T47D (cell line): ENCODE data around the gene FBXO28.

Source experiments
- DNase-seq, 2 experiments: peaks; one replicate each; pipeline versions ENCODE4 v3.0.0 to v3.0.0-alpha.2; 2011 to 2012; ENCODE audit warnings: low read depth in 1 of 2, low spot score in 1 of 2
- JUND ChIP-seq: IDR thresholded peaks from 2 replicates; pipeline ENCODE4 v1.6.1; 2012; ENCODE audit warnings: low read depth
- in situ Hi-C: cut with HindIII; loops from 2 replicates; pipeline ENCODE4 v1.10.0; 2016; ENCODE audit warnings: low sequenced_read_pairs, low pct_unique_long_range_greater_than_20kb

FBXO28 gene

DNA sequence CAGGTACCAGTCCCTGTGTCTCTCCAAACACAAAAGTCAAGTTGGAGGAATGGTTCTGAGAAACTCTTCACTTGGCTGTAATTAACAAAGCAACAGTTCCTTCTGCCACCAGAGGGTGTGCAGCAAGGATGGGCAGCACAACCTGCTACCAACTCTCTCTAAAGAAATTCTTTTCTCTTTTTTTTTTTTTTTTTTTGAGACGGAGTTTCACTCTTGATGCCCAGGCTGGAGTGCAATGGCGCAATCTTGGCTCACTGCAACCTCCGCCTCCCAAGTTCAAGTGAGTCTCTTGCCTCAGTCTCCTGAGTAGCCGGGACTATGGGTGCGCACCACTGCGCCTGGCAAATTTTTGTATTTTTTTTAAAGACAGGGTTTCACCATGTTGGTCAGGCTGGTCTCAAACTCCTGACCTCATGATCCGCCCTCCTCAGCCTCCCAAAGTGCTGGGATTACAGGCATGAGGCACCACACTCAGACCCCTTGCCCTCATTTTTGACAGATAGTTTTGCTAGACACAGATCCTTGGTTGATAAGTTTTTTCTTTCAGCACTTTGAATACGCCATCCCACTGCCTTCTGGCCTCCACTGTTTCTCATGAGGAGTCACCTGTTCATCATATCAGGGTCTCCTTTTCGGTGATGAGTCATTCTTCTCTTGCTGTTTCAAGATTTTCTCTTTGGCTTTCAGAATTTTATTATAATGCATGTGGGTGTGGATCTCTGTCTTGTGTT is 57.0 kb downstream of the FBXO28 start:
- in situ Hi-C loops = no loop called here
- TF ChIP-seq JUND = no peak
- DNase-seq = peak; percentile 70 to 79

DNA sequence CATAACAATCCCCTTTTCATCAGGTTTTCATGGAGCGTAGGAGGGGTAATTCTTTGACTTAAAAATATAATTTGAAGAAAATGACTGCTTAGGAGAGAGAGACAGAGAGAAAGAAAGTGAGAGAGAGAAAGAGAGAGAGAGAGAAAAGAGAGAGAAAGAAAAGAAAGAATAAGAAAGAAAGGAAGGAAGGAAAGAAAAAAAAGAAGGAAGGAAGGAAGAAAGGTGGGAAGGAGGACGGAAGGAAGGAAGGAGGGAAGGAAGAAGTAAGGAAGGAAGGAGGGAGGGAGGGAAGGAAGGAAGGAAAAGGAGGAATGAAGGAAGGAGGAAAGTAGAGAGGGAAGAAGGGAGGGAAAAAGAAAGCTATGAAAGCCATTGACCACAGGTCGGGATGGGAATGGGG is 58.3 kb downstream of the FBXO28 start:
- no peak for DNase-seq
- in situ Hi-C loops = no loop called here
- TF ChIP-seq JUND = no peak

DNA sequence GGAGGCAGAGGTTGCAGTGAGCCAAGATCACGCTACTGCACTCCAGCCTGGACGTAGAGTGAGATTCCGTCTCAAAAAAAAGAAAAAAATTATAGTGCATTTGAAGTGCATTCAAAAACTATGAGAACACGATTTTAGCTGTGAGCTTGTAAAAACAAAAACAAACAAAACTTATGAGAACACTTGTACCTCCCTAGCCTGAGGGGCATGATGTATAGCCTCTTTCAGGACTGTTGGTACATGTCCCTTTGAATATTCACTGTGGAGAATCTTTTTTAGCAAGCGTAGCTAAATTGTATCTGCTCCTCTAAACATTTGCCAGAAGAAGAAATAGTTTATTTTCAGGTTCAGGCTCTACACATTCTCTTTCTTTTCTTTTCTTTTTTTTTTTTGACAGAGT is 59.6 kb downstream of the FBXO28 start:
- peak in 1 of 2 experiments; percentile 59 for DNase-seq
- in situ Hi-C loops = no loop called here
- TF ChIP-seq JUND = no peak

- in situ Hi-C loops = no loop called here
- TF ChIP-seq JUND = no peak
- DNase-seq = no peak
Measured at GRCh38 chr1:224175617-224176016, 61.7 kb downstream of the FBXO28 start.

- no peak for TF ChIP-seq JUND
- in situ Hi-C loops = no loop called here
- DNase-seq = no peak
Measured at GRCh38 chr1:224177356-224177999, 63.6 kb downstream of the FBXO28 start.

GRCh38 chr1:224178894-224179293 is 65.0 kb downstream of the FBXO28 start:
- in situ Hi-C loops = no loop called here
- no peak for TF ChIP-seq JUND
- DNase-seq = peak in 1 of 2 experiments; percentile 64

DNA sequence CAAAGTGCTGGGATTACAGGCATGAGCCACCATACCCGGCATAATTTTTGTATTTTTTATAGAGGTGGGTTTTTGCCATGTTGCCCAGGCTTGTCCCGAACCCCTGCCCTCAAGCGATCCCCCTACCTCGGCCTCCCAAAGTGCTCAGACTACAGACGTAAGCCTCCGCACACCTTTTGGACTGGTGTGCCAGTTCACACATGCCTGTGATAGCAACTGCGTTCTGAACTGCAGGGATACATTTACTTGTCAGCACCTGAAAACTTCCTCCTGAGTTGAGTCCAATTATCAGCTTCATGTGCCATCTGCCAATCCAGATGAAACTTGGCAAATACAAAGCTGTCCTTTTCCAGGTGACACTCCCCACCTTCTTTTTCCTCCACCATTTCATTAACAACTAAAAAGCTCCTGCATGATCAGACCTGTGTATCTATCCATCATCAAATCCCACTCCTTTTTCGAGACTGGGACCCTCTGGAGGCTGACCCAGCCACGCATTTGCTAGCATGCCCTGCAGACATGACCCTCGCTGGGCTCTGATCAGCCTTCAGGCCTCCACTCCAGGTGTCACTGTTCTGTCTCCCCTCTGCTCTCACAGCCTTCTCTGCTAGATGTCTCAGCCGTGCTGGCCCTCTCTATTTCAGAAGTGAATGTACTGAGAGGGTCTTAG is 67.0 kb downstream of the FBXO28 start:
- no peak for TF ChIP-seq JUND
- in situ Hi-C loops = no loop called here
- no peak for DNase-seq

- in situ Hi-C loops = no loop called here
- no peak for TF ChIP-seq JUND
- DNase-seq = no peak
Measured at GRCh38 chr1:224181453-224181810, 67.5 kb downstream of the FBXO28 start.

DNA sequence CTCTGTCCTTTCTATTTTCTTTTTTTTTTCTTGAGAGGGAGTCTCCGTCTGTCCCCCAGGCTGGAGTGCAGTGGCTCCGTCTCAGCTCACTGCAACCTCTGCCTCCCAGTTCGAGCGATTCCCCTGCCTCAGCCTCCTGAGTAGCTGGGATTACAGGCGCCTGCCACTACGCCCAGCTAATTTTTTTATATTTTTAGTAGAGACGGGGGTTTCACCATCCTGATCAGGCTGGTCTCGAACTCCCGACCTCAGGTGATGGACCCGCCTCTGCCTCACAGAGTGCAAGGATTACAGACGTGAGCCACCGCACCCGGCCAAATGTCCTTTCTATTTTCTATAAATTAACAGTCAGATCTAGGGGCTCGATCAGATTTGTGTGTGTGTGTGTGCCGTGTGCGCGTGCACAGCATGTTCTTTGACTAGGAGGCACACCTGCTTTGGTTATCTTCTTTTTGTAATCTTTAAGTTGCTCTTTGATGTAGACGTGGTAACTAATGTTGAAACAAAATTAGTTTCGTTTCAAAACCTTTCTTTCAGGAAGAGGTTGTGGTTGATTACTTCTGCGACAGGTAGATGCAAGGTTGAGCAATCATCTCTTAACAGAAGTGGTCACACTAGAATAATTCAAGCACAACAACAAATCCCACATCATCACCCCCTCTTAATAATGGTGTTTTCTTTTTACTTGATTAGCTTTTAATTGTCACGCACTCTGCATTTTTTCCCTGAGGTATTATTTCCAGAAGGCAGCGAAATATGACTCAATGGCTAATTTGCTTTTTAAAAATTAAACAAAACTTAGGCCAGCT is 68.3 kb downstream of the FBXO28 start:
- DNase-seq = peak; percentile 43 to 44
- in situ Hi-C loops = no loop called here
- no peak for TF ChIP-seq JUND

DNA sequence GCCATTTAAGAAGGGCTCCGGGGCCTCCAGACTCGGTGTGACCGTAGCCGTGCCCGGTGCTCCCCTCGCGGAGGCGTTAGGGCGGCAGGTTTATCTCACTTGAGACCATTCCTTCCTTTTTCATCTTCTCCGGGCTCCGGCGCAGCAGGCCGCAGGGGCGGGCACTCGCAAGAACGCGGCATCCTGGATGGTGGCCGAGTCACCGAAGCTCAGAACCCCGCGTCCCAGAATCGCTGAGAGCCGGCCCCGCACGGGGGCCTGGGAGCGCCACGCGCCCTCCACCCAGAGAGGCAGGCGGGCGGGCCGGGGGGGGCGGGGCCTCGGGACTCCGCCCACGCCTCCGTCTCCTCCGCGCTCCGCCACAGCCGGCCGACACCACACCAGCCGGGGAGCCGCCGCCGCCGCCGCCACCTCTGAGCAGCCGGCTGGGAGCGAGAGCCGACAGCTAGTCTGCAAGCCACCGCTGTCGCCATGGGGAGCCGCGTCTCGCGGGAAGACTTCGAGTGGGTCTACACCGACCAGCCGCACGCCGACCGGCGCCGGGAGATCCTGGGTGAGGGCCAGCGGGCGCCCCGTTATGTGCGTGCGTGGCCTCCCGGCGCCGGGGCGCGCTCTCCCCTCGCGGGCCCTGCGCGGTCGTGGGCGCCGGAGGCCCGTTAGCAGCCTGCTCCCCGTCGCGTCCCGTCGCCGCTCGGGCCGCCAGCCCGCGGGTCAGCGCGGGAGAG is 69.1 kb downstream of the FBXO28 start, which contains the start of gene DEGS1:
Gene DEGS1, plus strand, starts transcription at position 375 of the 725 bp plus-strand sequence. Its CDS starts 97 bp downstream, at position 472.
- TF ChIP-seq JUND = no peak
- in situ Hi-C loops = no loop called here
- peak; percentile 87 to 94 for DNase-seq

- TF ChIP-seq JUND = no peak
- peak; percentile 58 to 59 for DNase-seq
- in situ Hi-C loops = no loop called here
Measured at GRCh38 chr1:224183591-224184312, 69.8 kb downstream of the FBXO28 start.
